GM21717 (cell line): ENCODE results near the gene ZBTB26.

Source experiments
- ATAC-seq: cut with Tn5 transposase; IDR thresholded peaks from one replicate; pipeline ENCODE4 v1.9.1; 2021; ENCODE audit warnings: mild to moderate bottlenecking, moderate library complexity; ENCODE audit not compliant: unreplicated experiment

The ZBTB26 gene

DNA sequence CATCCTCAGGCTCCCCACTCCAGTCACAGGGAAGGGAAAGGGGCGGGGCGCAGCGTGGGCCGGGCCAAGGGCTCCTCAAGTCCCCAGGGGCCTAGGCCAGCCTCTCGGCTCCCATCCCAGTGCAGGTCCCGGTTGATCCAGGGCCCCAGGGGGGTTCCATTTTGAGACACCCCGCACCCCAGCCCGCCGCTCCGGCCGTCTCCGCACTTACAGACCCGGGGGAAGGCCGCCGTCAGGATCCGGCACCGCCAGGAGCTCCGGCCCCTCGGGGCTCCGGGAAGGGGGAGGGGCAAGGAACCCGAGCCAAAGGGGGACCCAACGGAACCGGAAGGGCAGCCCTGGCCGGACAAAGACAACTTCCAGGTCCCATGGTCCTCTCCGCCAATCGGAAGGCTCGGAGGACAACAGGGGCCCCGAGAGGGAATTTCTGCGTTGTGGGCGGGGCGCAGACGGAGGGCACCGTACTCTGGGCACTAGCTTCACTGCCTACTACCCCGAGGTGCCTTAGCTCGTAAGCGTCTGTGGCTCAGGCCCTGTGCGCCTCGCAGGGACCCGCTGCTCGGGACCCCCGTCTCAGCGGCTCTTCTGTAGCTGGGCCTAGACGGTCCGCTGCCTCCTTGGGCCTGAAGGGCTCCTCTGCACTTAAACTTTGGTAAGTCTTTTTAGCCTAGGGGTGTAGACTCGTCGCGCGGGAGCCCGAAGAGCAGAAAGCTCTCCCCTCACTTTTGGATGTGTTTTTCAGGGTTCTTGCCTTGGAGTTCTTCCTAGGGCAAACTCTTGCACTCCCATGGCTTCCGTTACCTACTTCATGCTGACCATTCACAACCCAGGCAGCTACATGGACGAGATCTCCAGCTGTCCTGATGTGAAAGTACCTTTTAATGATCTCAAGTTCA, at the start of gene ZBTB26:
ZBTB26 (minus strand) TSS at position 287 of the 896 bp plus-strand sequence. CDS start 11,578 bp downstream, outside the sequence.
- peak; percentile 98 for ATAC-seq

GRCh38 chr9:122978601-122979000, 47.3 kb upstream of the ZBTB26 start:
- no peak for ATAC-seq

- ATAC-seq, result no peak
Observed at GRCh38 chr9:122975196-122975595, 43.9 kb upstream of the ZBTB26 start.

DNA sequence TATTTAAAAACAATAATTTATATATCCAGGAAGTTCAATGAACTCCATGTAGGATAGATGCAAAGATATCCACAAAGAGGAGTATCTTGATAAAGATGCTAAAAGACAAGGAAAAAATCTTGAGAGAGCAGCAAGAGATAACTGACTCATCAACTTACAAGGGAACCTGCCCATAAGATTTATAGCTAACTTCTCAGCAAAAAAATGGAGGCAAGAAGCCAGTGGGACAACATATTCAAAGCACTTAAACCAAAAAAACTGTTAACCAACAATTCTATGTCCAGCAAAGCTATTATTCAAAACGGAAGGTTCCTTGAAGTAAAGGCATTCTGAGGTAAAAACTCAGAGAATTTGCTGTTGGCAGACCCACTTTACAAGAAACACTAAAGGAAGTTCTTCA, 29.8 kb upstream of the ZBTB26 start:
- ATAC-seq, result no peak

DNA sequence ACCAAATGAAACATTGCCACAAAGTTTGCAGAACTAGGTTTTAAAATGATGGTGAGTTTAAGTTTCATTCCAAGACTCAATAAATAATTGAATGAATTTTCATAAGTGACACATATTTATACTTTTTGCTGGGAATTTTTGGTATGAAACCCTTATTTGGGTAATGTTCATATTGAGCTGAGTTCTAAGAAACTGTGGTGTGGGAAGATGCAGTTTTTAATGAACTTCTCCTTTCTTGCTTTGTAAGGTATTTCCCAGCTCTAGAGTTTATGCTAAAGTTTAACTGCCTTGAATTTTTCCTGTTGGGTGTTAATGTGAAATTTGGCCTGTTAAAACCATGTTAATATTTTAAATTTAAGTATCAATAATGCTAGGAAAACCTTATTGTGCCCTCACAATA, 24.6 kb upstream of the ZBTB26 start:
- no peak for ATAC-seq

GRCh38 chr9:122954253-122954691, 23.0 kb upstream of the ZBTB26 start:
- ATAC-seq, result no peak

- no peak for ATAC-seq
Observed at GRCh38 chr9:122951056-122951455, 19.7 kb upstream of the ZBTB26 start.

DNA sequence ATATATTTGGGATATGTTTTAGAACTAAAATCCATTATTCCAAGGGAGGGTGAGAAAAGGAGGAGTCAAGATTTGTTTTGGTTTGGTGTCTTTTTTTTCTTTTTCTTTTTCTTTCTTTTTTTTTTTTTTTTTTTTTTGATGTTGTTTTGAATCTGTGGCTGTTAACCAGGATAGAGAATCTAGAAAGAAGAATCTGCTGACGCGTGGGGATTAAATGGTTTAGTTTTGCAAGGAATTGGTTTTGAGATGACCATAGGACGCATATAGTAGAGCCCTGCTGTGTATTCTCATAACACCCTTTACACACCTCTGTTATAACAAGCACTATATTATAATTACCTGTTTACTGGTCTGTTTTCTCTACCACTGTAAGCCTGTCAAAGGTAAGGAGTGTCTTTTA, 19.0 kb upstream of the ZBTB26 start:
- ATAC-seq, result no peak

- ATAC-seq, result no peak
Observed at GRCh38 chr9:122949696-122950095, 18.4 kb upstream of the ZBTB26 start.

DNA sequence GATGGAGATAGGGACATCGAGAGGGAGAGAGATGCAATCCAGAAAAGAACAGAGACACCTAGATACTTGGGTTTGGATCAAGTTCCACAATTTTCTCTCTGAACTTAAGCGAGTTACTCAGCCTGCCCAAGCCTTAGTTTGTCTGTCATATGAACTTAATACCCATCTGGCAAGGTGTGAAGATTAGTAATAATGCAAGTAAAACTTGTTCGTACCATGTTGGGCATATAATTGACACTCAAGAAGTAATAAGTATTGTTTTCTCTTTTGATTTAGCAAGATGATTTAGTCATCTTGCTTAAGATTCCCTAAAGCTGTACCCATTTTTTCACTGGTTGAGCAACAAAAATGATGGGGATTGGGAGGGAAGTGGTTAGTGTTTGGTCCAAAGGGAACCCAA, 17.0 kb upstream of the ZBTB26 start:
- ATAC-seq, result no peak

DNA sequence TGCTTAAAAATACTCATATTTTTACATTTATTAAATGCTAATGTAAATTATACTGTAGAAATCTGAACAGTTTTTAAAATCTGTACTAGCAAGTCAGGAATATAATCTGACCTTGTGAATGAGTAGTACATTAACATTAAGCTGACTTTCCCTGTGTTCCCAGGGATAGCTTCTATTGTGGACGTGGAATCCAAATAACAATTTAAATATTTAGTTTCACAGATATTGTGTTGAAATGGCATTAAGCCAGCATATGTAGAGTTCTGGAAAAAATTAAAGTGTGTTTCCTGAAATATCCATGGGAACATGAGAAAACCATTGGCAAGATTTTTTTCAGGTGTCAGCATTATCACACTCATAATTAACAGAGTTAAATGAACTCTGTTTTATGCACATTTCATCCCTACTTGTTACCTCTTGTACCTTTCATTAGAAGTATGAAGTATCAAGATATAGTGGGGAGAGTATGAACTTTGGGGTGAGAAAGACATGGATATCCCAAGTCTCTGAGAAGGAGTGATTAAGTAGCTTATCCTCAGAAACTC, 15.2 kb upstream of the ZBTB26 start:
- no peak for ATAC-seq

GRCh38 chr9:122944960-122945888, 13.9 kb upstream of the ZBTB26 start:
- ATAC-seq, result no peak

GRCh38 chr9:122941582-122942234, 10.4 kb upstream of the ZBTB26 start:
- peak; percentile 8 for ATAC-seq

DNA sequence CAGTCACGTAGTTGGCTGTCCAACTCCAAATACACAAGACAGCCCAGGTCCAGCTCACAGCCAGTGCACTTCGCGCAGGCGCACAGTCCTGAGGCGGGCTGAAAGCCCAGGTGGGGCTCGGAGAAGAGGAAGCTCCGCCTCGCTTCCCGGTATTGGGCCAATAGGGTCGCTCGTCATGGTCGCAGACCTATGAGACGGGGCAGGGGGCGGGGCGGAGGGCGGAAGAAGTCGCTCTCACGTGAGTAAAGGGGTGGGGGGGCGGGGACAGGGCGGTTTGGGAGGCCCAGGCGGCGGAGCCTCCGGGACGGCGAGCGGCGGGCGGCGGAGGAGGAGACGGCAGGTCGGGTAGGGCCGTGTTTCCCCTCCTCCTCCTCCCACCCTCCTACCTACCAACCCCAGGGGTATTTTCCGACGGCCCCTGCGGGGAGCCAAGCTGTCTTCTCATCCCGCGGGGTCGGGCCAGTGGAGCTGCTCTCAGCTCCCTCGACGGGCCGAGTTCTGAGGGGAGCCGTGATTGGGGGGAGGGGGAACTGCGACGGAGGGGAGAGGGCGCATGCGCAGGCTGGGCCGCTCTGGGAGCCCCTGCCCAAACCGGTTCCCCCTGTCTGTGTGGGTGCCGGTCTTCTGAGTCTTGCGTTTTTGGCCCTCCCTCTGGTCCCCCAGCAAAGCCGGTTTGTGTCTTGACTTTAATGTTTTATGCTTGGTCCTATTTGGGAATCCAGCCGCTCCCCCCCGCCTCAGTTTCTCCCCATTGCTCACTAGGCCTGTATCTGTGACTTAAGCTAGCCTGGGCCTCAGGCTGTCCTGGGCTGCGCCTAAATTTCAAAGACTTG, 9.7 kb upstream of the ZBTB26 start, which contains the start of gene RABGAP1:
RABGAP1 (plus strand) TSS at position 272 of the 833 bp plus-strand sequence. CDS start 16,040 bp downstream, outside the sequence.
- peak; percentile 92 for ATAC-seq

- ATAC-seq, result no peak
Observed at GRCh38 chr9:122940454-122940748, 9.1 kb upstream of the ZBTB26 start.

- ATAC-seq, result no peak
Observed at GRCh38 chr9:122939601-122940000, 8.3 kb upstream of the ZBTB26 start.

GRCh38 chr9:122936883-122937282, 5.6 kb upstream of the ZBTB26 start:
- no peak for ATAC-seq

DNA sequence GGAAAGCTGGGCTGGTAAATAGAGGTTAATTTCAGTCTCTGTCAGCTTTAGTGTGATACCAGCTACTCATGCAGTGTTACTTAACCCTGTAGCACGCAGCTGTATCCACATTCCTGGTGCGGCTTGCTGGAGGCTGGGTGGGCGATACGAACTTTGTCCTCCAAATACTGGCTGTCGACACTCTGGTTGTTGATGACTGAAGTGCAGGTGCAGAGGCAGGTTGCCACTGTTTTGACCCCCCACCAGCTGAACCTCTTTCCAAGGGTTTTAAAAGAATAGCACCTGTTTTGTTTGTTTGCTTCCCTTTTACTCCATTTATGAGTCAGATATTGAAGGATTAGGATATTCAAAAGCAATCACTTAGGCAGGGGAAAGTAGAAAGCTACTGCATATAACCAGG, 5.2 kb upstream of the ZBTB26 start:
- ATAC-seq, result no peak

- no peak for ATAC-seq
Observed at GRCh38 chr9:122930541-122931225, 629 bp downstream of the ZBTB26 start.
